ENCODE measurements around the gene KRTAP3-2. TPM values are rescaled to one million over a fixed set of nuclear protein-coding genes. Genes with fewer than 3 reads are reported as not detected.

KRTAP3-2 gene
- total RNA-seq, 1 experiment from 2014 or later, result not detected

DNA sequence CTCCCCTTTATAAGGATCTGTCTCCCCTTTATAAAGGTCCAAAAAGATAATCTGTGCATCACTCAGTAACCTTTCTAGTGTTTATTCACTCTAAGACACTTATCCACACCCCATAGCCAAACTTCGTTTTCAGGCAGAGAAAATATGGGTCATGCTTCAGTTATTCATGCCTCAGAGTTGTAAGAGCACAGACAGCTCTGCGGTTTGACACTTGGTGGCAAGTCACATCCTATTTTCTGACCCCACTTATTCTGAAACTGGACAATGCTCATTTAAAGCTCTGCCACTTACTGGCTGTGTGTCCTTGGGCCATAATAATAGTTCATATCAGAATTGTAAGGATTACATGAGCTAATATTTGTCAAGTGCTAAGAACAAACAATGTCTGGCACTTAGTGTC lies 49.4 kb upstream of the KRTAP3-2 start:
- H3K27ac ChIP-seq (ENCODE audit: insufficient read length, low read depth, low read length), result no peak overlapping the region
- H3K9ac ChIP-seq (ENCODE audit: extremely low read depth, insufficient read length, low read length), result no peak overlapping the region
- no peaks in the 10 kb centered on the region for H4K20me1 ChIP-seq (ENCODE audit: control insufficient read depth, insufficient read depth, insufficient read length)
- H3K56ac ChIP-seq (ENCODE audit: insufficient read length, low read depth, low read length), result no peak overlapping the region
- H4K91ac ChIP-seq (ENCODE audit: insufficient read length, low read depth, low read length), result no peak overlapping the region
- no peak overlapping the region for H3K18ac ChIP-seq (ENCODE audit: insufficient read length, low read depth, low read length)
- H2BK15ac ChIP-seq (ENCODE audit: low read depth, low read length), result no peak overlapping the region
- no peak for DNase-seq
- Mint-ChIP-seq H3K27me3 (ENCODE audit: low read depth) (no peaks in the 10 kb centered on the region), H3K36me3 (ENCODE audit: insufficient read depth in 1 of 3, low read depth in 3 of 3) (no peaks in the 10 kb centered on the region; a peak in 1 of 7 replicates), H3K27ac (peak overlapping the region in 1 of 3 experiments; percentile 60; a peak in 1 of 7 replicates), H3K4me1 (peaks cover 19% of the 10 kb centered on the region in 2 experiments), H3K9me3 (peaks cover 0 to 6% of the 10 kb centered on the region in 2 experiments; a peak in 2 of 5 replicates), H3K4me3 (no peak overlapping the region)
- H3K23ac ChIP-seq (ENCODE audit: insufficient read length, low read depth, low read length), result no peak overlapping the region
- no peak overlapping the region for H3K14ac ChIP-seq (ENCODE audit: insufficient read depth, low read length)
- no CpG with 5 or more reads among the region's 2 CpGs for WGBS (ENCODE audit: extremely low coverage, insufficient read length, low lambda C conversion rate)
- no peaks in the 10 kb centered on the region for H3K4me1 ChIP-seq (ENCODE audit: insufficient read depth, low read length)
- H3K4me2 ChIP-seq (ENCODE audit: insufficient read depth, insufficient read length, low read length), result no peak overlapping the region
- no peaks in the 10 kb centered on the region for H3K79me1 ChIP-seq (ENCODE audit: insufficient read depth, low read depth, low read length, poor library complexity, severe bottlenecking)
- no peak overlapping the region for H2BK12ac ChIP-seq (ENCODE audit: insufficient read length, low read depth, low read length)
- H3K9me3 ChIP-seq (ENCODE audit: control insufficient read depth, low read depth, low read length), result no peaks in the 10 kb centered on the region
- no peak overlapping the region for H2BK5ac ChIP-seq (ENCODE audit: insufficient read length, low read length)
- no peak overlapping the region for H2BK20ac ChIP-seq (ENCODE audit: low read depth, low read length, poor library complexity, severe bottlenecking)
- no peaks in the 10 kb centered on the region for H3K79me2 ChIP-seq (ENCODE audit: insufficient read depth, low read length)
- no peak overlapping the region for H2BK120ac ChIP-seq (ENCODE audit: low read depth, low read length, poor library complexity, severe bottlenecking)
- H3T11ph ChIP-seq (ENCODE audit: low read length), result no peak overlapping the region
- no peak overlapping the region for H4K5ac ChIP-seq (ENCODE audit: insufficient read length, low read depth, low read length)
- H2AK5ac ChIP-seq (ENCODE audit: insufficient read length, low read length), result no peak overlapping the region
- H3K23me2 ChIP-seq (ENCODE audit: insufficient read length, low read depth, low read length, poor library complexity, severe bottlenecking), result no peaks in the 10 kb centered on the region
- TF ChIP-seq, protein P1, sequence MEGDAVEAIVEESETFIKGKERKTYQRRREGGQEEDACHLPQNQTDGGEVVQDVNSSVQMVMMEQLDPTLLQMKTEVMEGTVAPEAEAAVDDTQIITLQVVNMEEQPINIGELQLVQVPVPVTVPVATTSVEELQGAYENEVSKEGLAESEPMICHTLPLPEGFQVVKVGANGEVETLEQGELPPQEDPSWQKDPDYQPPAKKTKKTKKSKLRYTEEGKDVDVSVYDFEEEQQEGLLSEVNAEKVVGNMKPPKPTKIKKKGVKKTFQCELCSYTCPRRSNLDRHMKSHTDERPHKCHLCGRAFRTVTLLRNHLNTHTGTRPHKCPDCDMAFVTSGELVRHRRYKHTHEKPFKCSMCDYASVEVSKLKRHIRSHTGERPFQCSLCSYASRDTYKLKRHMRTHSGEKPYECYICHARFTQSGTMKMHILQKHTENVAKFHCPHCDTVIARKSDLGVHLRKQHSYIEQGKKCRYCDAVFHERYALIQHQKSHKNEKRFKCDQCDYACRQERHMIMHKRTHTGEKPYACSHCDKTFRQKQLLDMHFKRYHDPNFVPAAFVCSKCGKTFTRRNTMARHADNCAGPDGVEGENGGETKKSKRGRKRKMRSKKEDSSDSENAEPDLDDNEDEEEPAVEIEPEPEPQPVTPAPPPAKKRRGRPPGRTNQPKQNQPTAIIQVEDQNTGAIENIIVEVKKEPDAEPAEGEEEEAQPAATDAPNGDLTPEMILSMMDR (conservative IDR thresholded peaks at IDR 0.05), result no peak
- no peak overlapping the region for H3K4ac ChIP-seq (ENCODE audit: low read depth, low read length)
- H3K27me3 ChIP-seq (ENCODE audit: insufficient read depth, low read length), result no peaks in the 10 kb centered on the region
- H4K8ac ChIP-seq (replicated peaks; ENCODE audit: insufficient read length, low read depth, low read length), result no peak overlapping the region
- no peak overlapping the region for H2AFZ ChIP-seq (ENCODE audit: low read length)
